GM12892 (cell line): ENCODE data around the gene RXFP4.
"Not testable (repeated sequence)": the region's sequence is repeated elsewhere in the genome, so short reads cannot be mapped to it uniquely, and the experiment has no call there.

Source experiments
- DNase-seq: peaks from one replicate; pipeline ENCODE4 v3.0.0; 2011; ENCODE audit not compliant: insufficient read length
- FAIRE-seq: peaks from 2 replicates; lab custom pipeline; 2011; peaks lifted over from hg19 to GRCh38; lab: Jason Lieb, UNC
- POLR2A ChIP-seq: IDR thresholded peaks from 2 replicates; pipeline ENCODE4 v1.6.1; 2011; ENCODE audit warnings: low read depth, low read length, control low read depth
- POLR2AphosphoS5 ChIP-seq: IDR thresholded peaks from 2 replicates; pipeline ENCODE4 v1.6.1; 2011; ENCODE audit warnings: low read depth, low read length, control low read depth
- TAF1 ChIP-seq: IDR thresholded peaks from 2 replicates; pipeline ENCODE4 v1.6.1; 2011; ENCODE audit warnings: low read depth, mild to moderate bottlenecking, control low read depth, low read length, borderline replicate concordance

The RXFP4 gene

DNA sequence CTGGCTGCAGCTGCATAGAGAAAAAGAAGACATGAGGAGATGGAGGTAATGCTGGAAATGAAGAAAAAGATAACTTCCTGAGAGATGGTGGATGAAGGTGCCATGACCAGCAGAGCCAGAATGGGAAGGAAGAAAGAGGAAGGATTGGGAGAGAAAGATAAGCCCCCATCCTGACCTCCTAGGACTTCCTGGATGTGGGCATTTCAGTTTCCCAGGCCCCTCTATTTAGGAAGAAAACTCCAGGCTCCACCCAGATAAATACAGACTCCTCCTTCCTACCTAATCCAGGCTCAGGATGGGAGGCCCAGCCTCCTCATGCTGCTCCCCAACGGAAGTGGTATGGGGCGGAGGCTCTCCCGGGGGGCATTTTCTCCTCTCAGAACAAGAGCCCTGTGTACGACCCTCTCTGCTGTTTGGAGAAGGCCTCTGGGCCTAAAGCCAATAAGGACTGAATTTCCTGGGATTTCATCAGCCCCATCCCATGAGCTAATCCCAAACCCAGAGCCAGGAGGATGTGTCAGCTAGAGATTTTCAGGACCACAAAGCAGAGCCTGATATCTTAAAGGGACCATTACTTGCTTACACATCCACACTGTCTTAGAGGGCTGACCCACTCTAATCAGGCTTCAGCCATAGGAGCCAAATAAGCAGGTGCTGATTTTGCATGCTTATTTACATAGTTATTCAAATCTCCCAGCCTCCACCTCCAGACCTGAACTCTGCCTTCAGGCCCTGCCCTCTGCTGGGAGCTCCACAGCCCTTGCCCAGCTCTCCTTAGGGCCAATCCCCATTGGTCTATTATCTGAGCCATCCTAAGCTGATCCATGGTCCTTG lies 42.0 kb downstream of the RXFP4 start:
- DNase-seq, result no peak
- TF ChIP-seq POLR2AphosphoS5 (no peak), TAF1 (no peak), POLR2A (no peak)
- peak; percentile 21 for FAIRE-seq

DNA sequence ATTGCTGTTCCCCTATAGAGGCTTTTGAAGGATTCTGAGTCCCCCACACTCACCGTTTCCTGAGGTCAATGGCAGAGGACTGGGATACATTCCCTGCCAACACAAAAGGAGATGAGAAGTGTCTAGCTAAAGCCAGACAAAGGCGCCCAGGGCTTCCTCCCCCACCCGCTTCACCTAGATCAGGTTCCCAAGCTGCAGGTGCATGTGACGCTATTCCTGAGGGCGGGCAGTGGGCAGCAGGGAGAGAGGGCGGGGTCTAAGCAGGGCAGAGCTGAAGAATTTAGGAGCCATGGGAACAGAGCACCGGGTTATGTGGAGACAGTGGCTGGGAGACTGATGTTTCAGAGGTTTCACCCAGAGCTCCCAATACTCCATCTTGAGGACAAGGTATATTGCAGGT lies 42.9 kb downstream of the RXFP4 start:
- no peak for TF ChIP-seq POLR2A
- no peak for TF ChIP-seq TAF1
- no peak for TF ChIP-seq POLR2AphosphoS5
- DNase-seq (no peak), FAIRE-seq (no peak)

DNA sequence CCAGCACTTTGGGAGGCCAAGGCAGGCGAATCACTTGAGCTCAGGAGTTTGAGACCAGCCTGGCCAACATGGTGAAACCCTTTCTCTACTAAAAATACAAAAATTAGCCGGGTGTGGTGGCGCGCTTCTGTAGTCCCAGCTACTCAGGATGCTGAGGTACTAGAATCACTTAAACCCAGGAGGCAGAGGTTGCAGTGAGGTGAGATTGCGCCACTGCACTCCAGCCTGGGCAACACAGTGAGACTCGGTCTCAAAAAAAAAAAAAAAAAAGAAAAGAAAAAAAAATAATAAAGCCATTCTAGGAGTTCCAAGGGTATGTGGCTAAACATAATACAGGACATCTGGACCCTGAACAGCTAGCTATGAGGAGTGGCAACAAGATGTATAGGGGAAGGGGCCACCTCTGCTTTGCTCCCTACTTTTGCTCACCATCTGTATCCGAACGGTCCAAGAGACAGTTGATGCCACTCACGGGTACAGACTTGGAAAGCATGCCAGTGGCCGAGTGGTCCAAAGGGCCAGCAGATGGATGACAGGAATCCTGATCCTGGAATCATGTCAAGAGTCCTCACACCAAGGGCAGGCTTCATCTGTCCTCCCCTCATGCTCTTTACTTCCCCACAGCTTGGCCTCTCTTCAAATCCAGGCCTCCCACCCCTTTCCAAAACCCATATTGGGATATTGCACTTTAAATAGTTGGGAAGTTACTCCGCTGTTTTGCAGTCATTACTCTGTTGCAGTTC lies 43.6 kb downstream of the RXFP4 start:
- FAIRE-seq, result not testable (repeated sequence)

DNA sequence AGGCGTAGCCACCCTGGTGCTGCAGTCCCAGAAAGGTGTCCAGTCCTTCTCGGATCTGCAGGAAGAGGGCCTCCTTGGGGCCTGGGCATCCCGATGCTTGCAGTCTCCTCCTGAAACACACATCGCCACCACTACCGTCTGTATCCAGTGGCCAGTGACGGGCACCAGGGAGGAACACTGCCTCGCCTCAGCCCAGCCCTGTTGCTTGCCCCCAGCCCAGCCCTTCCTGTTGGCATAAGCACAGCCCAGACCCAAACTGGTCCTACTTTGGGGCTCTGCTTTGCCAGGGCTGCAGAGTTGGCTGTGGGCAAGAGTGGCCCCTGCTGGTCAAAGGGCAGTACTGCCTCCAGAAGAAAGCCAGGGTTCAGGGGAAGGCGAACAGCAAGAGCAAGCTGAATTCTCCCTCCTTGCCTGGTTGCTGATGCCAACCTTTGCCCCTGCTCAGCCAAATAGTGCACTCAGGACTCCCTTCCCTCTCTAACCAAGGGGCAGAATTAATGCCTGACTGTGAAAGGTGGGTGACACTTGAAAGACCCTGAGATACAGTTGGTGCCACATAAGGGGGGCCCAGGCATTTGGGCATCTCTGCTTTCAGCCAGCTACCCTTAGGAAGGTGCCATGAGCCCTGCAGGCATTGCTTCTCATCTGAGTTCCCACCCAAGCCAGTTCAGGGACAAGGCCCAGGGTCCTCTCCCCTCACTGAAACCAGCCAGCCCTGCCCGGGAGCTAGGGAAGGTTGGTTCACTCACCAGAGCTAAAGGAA lies 48.0 kb downstream of the RXFP4 start:
- peak; percentile 65 for DNase-seq
- TF ChIP-seq POLR2AphosphoS5 (no peak), POLR2A (no peak), TAF1 (no peak)
- FAIRE-seq, result peak; percentile 97

More for the DNA sequence above, 43.6 kb downstream of the RXFP4 start:
- DNase-seq, result not testable (repeated sequence)

DNA sequence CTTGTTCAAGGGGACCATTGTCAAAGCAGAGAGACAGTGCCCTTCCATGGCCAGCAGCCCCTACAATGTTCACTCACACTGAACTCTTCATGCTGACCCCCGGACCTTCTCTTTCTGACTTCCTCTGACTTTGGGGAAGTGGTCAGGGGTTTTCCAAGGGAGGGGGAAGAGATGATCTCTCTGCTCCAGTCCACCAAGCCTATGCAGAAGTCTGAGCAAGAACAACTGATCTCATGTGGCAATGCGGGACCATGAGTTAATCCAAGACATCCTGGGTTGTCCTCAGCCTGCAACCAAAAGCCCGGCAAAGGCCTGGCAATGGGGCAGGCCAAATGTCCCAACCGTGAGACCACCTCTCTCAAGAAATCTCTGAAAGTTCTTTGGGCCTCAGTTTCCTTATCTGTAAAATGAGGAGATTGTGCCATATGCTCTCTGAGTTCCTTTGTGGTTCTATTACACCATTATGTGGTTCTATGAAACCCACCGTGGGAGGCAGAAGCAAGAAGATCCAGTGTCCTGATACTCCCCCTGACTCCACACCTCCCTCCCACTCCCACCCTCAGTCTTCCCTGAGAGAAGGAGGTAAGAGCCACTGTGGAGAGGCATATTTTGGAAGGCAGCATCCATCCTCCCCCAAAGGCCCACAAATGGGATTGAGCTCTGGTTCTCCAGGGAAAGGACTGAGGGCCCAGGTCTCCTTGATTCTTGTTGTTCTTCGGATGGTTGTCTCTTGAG lies 48.7 kb downstream of the RXFP4 start:
- DNase-seq (no peak), FAIRE-seq (peak; percentile 46)
- TF ChIP-seq POLR2A (no peak), POLR2AphosphoS5 (no peak), TAF1 (no peak)
